Left colon (tissue), 2 donors: ENCODE measurements around the gene FCRL5. TPM values are rescaled to one million over a fixed set of nuclear protein-coding genes. Genes with fewer than 3 reads are reported as not detected.
"Not testable (repeated sequence)": the region's sequence is repeated elsewhere in the genome, so short reads cannot be mapped to it uniquely, and the experiment has no call there.

Experiments used
- ATAC-seq: fragments of 200-7000 bp; cut with Tn5 transposase; one replicate; pipeline ENCODE4 v1.9.1; 2020; ENCODE audit warnings: mild to moderate bottlenecking, moderate library complexity
- DNase-seq, 2 donors: peaks; one replicate each; pipeline ENCODE4 v3.0.0-alpha.2; 2020
- intact Hi-C, 2 donors: fragments of 100-400 bp; cut with DNase I in 1 of 2; cut with micrococcal nuclease in 1 of 2; formaldehyde crosslinking; loops; one replicate each; pipeline versions ENCODE4 v1.11.2 to v1.14.0; 2022; cut with DNase I, micrococcal nuclease
- total RNA-seq, 2 donors: library from RNA; stranded (reverse); fragmentation: NEBNext Ultra II Directional; extraction: Animal tissue kit (Norgen Biotek cat#: 25700); gene quantifications; one replicate each; pipeline ENCODE4 v1.2.1, GENCODE V29; 2021
- donor health status: DM: no; HTN: no; CAD: no.
- donor health status: DM: yes; HTN: yes; CAD: no.

Gene FCRL5
- total RNA-seq, 2 donors from 2014 or later = 2.2 to 4.5 TPM

- ATAC-seq (no peak), DNase-seq (no peak)
- intact Hi-C loops = loop anchor here in 1 of 2 donors (5.0 kb wide), 1 partner anchor 305 kb away; no protein-coding TSS in a partner anchor
These were observed 55.0 kb downstream of the FCRL5 start for GRCh38 chr1:157497284-157497683.

- ATAC-seq (peak; percentile 42), DNase-seq (no peak)
- intact Hi-C loops = loop anchor here in 1 of 2 donors (5.0 kb wide), 1 partner anchor 304 kb away; no protein-coding TSS in a partner anchor
These were observed 56.2 kb downstream of the FCRL5 start for GRCh38 chr1:157496121-157496526.

- ATAC-seq (no peak), DNase-seq (no peak)
- intact Hi-C loops = loop anchor here in 1 of 2 donors (5.0 kb wide), 1 partner anchor 303 kb away; no protein-coding TSS in a partner anchor
These were observed 57.0 kb downstream of the FCRL5 start for GRCh38 chr1:157495285-157495684.

GRCh38 chr1:157494093-157494492, 58.2 kb downstream of the FCRL5 start:
- intact Hi-C loops = loop anchor here in 1 of 2 donors (5.0 kb wide), 1 partner anchor 117 kb away; no protein-coding TSS in a partner anchor
- ATAC-seq = no peak
- no peak for DNase-seq

GRCh38 chr1:157490467-157491165, 61.7 kb downstream of the FCRL5 start:
- ATAC-seq (peak; percentile 84), DNase-seq (peak; percentile 61 to 89)
- intact Hi-C loops = loop anchor here in 1 of 2 donors (5.0 kb wide), 1 partner anchor 113 kb away; no protein-coding TSS in a partner anchor

- intact Hi-C loops = loop anchor here in 1 of 2 donors (5.0 kb wide), 1 partner anchor 291 kb away; no protein-coding TSS in a partner anchor
- no peak for ATAC-seq
- no peak for DNase-seq
These were observed 64.2 kb downstream of the FCRL5 start for GRCh38 chr1:157488156-157488555.

GRCh38 chr1:157487504-157487903, 64.8 kb downstream of the FCRL5 start:
- intact Hi-C loops = loop anchor here in 1 of 2 donors (5.0 kb wide), 1 partner anchor 290 kb away; no protein-coding TSS in a partner anchor

GRCh38 chr1:157487096-157487495, 65.2 kb downstream of the FCRL5 start:
- ATAC-seq (no peak), DNase-seq (no peak)
- intact Hi-C loops = loop anchor here in 1 of 2 donors (5.0 kb wide), 1 partner anchor 290 kb away; no protein-coding TSS in a partner anchor

More at GRCh38 chr1:157487504-157487903, 64.8 kb downstream of the FCRL5 start:
- no peak for DNase-seq
- no peak for ATAC-seq

GRCh38 chr1:157486400-157486799, 65.9 kb downstream of the FCRL5 start:
- intact Hi-C loops = loop anchor here in 1 of 2 donors (5.0 kb wide), 1 partner anchor 289 kb away; no protein-coding TSS in a partner anchor
- ATAC-seq = peak; percentile 31
- not testable (repeated sequence) for DNase-seq

GRCh38 chr1:157485793-157486192, 66.5 kb downstream of the FCRL5 start:
- intact Hi-C loops = loop anchor here in 1 of 2 donors (5.0 kb wide), 1 partner anchor 288 kb away; no protein-coding TSS in a partner anchor
- no peak for ATAC-seq
- DNase-seq = no peak

GRCh38 chr1:157484573-157484972, 67.7 kb downstream of the FCRL5 start:
- no peak for DNase-seq
- no peak for ATAC-seq
- intact Hi-C loops = no loop called here

- no peak for DNase-seq
- intact Hi-C loops = no loop called here
- no peak for ATAC-seq
These were observed 68.7 kb downstream of the FCRL5 start for GRCh38 chr1:157483635-157484034.

- ATAC-seq (no peak), DNase-seq (no peak)
- intact Hi-C loops = no loop called here
These were observed 69.6 kb downstream of the FCRL5 start for GRCh38 chr1:157482717-157483116.

- DNase-seq = no peak
- intact Hi-C loops = no loop called here
These were observed 70.1 kb downstream of the FCRL5 start for GRCh38 chr1:157482174-157482573.

GRCh38 chr1:157478030-157478429, 74.3 kb downstream of the FCRL5 start:
- intact Hi-C loops = no loop called here

More at GRCh38 chr1:157482174-157482573, 70.1 kb downstream of the FCRL5 start:
- ATAC-seq = no peak

GRCh38 chr1:157477419-157477818, 74.9 kb downstream of the FCRL5 start:
- DNase-seq (no peak), ATAC-seq (no peak)
- intact Hi-C loops = no loop called here

More at GRCh38 chr1:157478030-157478429, 74.3 kb downstream of the FCRL5 start:
- no peak for ATAC-seq
- no peak for DNase-seq

GRCh38 chr1:157472959-157473358, 79.4 kb downstream of the FCRL5 start:
- ATAC-seq = peak; percentile 86
- no peak for DNase-seq
- intact Hi-C loops = no loop called here

- DNase-seq (no peak), ATAC-seq (peak; percentile 82)
- intact Hi-C loops = no loop called here
These were observed 80.1 kb downstream of the FCRL5 start for GRCh38 chr1:157472056-157472701.

- intact Hi-C loops = no loop called here
- ATAC-seq = no peak
- DNase-seq = no peak
These were observed 80.8 kb downstream of the FCRL5 start for GRCh38 chr1:157471531-157471930.
